PC-9 (cell line): ENCODE results near the gene TMUB2. TPM values are rescaled to one million over a fixed set of nuclear protein-coding genes. Genes with fewer than 3 reads are reported as not detected.

Source experiments
- BruUV-seq: library from RNA; stranded (reverse); fragments of 400-500 nt; replicated peaks from 2 replicates; lab custom pipeline; 2021; lab: Mats Ljungman, UMichigan
- CTCF ChIA-PET: fragments of 300-600 bp; sonication (Branson Sonifier 250); formaldehyde crosslinking; loops from one replicate; lab custom pipeline; 2022; ENCODE audit warnings: antibody characterized with exemption; lab: Charles Lee
- POLR2A ChIA-PET: fragments of 300-600 bp; sonication (Branson Sonifier 250); formaldehyde crosslinking; loops from one replicate; lab custom pipeline; 2022; ENCODE audit warnings: antibody characterized with exemption; ENCODE audit not compliant: unreplicated experiment; lab: Charles Lee
- DNase-seq, 2 experiments: peaks; one replicate each; pipeline versions ENCODE4 v3.0.0 to v3.0.0-alpha.2; 2015 to 2022; ENCODE audit warnings: mixed read lengths in 1 of 2
- H2AFZ ChIP-seq: fragments of 200-600 bp; sonication (generic); 2 replicates; pipeline ENCODE4 v1.8.1; 2017; ENCODE audit warnings: antibody characterized with exemption
- H3F3A ChIP-seq: fragments of 200-600 bp; sonication (generic); 2 replicates; pipeline ENCODE4 v1.8.1; 2017; ENCODE audit warnings: antibody characterized with exemption, mild to moderate bottlenecking, low read depth; ENCODE audit not compliant: insufficient read depth
- H3K27ac ChIP-seq: fragments of 200-600 bp; sonication (generic); 2 replicates; pipeline ENCODE4 v1.6.1; 2016; ENCODE audit warnings: mixed run types
- H3K27me3 ChIP-seq: fragments of 200-600 bp; sonication (generic); 2 replicates; pipeline ENCODE4 v1.6.1; 2016; ENCODE audit warnings: low read depth, mixed run types; ENCODE audit not compliant: insufficient read depth
- H3K36me3 ChIP-seq: fragments of 200-600 bp; sonication (generic); 2 replicates; pipeline ENCODE4 v1.6.1; 2016; ENCODE audit warnings: low read depth, mixed run types
- H3K4me1 ChIP-seq: fragments of 200-600 bp; sonication (generic); replicated peaks from 2 replicates; pipeline ENCODE4 v1.6.1; 2016; ENCODE audit warnings: mixed run types; ENCODE audit not compliant: insufficient read depth
- H3K4me2 ChIP-seq: fragments of 200-600 bp; sonication (generic); 2 replicates; pipeline ENCODE4 v1.6.1; 2017; ENCODE audit warnings: mixed run types
- H3K4me3 ChIP-seq: fragments of 200-600 bp; sonication (generic); 2 replicates; pipeline ENCODE4 v1.6.1; 2016; ENCODE audit warnings: mixed run types
- H3K79me2 ChIP-seq: fragments of 200-600 bp; sonication (generic); 2 replicates; pipeline ENCODE4 v1.6.1; 2017; ENCODE audit warnings: low read depth, mixed run types
- H3K9me2 ChIP-seq: fragments of 200-600 bp; sonication (generic); 2 replicates; pipeline ENCODE4 v1.8.1; 2017; ENCODE audit warnings: mild to moderate bottlenecking; ENCODE audit not compliant: insufficient read depth
- H3K9me3 ChIP-seq: fragments of 200-600 bp; sonication (generic); 2 replicates; pipeline ENCODE4 v1.8.1; 2016; ENCODE audit warnings: low read depth; ENCODE audit not compliant: insufficient read depth
- H4K20me1 ChIP-seq: fragments of 200-600 bp; sonication (generic); 2 replicates; pipeline ENCODE4 v1.8.1; 2017; ENCODE audit not compliant: insufficient read depth
- EZH2 ChIP-seq: fragments of 200-600 bp; sonication (generic); IDR thresholded peaks from 2 replicates; pipeline ENCODE4 v1.8.0; 2017; ENCODE audit warnings: antibody characterized with exemption, low read depth
- intact Hi-C: fragments of 100-400 bp; cut with micrococcal nuclease; formaldehyde crosslinking; loops from one replicate; pipeline ENCODE4 v1.10.0; 2022; ENCODE audit not compliant: unreplicated experiment
- total RNA-seq: library from RNA; stranded (reverse); gene quantifications from 2 replicates; pipeline ENCODE4 v1.2.3, GENCODE V29; 2021
- TF ChIP-seq, protein P1 (sequence below): fragments of 200-600 bp; sonication (generic); conservative IDR thresholded peaks from 2 replicates; pipeline ENCODE4 v1.6.1; 2017; ENCODE audit warnings: mixed run types, antibody characterized with exemption, mild to moderate bottlenecking, moderate library complexity

TMUB2 gene
- total RNA-seq, 1 experiment from 2014 or later = 45.5 TPM

DNA sequence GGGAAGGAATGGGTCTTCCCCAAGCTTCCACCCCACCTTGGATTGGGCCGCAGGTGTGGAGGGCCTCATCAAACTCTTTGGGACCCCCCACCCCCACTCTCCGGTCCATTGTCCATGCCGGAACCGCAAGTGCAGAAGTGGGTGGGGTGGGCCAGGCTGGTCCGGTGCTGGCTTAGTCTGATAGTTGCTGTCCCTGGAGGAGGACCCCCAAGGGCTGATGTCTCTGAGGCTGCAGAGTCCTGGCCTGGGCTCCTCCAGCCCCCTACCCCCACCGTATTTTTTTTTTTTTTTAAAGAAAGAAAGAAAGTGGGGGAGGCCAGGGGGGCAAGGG, 20.0 kb downstream of the TMUB2 start:
- Histone ChIP-seq H3K9me3 (no peaks in the 10 kb centered on the region), H4K20me1 (no peaks in the 10 kb centered on the region), H3K27me3 (no peaks in the 10 kb centered on the region), H3K79me2 (0 out of 2 replicates have a peak, but pooled peaks cover under 1% of the 10 kb centered on the region), H3F3A (peaks cover 64% of the 10 kb centered on the region), H2AFZ (no peak overlapping the region), H3K4me2 (no peak overlapping the region), H3K4me3 (no peak overlapping the region), H3K36me3 (peaks cover 19% of the 10 kb centered on the region; the same call in 1 of the 2 replicates), H3K4me1 (peaks cover 40% of the 10 kb centered on the region), H3K27ac (no peak overlapping the region), H3K9me2 (no peaks in the 10 kb centered on the region)
- ChIA-PET CTCF (interaction anchor here (0.5 kb wide), 1 partner anchor 60 kb away, joined by 3 read pairs; no protein-coding TSS in a partner anchor), POLR2A (no interaction called here)
- no TSS peak for BruUV-seq
- no peak for DNase-seq
- no peak for TF ChIP-seq EZH2
- TF ChIP-seq, protein P1, sequence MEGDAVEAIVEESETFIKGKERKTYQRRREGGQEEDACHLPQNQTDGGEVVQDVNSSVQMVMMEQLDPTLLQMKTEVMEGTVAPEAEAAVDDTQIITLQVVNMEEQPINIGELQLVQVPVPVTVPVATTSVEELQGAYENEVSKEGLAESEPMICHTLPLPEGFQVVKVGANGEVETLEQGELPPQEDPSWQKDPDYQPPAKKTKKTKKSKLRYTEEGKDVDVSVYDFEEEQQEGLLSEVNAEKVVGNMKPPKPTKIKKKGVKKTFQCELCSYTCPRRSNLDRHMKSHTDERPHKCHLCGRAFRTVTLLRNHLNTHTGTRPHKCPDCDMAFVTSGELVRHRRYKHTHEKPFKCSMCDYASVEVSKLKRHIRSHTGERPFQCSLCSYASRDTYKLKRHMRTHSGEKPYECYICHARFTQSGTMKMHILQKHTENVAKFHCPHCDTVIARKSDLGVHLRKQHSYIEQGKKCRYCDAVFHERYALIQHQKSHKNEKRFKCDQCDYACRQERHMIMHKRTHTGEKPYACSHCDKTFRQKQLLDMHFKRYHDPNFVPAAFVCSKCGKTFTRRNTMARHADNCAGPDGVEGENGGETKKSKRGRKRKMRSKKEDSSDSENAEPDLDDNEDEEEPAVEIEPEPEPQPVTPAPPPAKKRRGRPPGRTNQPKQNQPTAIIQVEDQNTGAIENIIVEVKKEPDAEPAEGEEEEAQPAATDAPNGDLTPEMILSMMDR = no peak
- intact Hi-C loops = no loop called here

DNA sequence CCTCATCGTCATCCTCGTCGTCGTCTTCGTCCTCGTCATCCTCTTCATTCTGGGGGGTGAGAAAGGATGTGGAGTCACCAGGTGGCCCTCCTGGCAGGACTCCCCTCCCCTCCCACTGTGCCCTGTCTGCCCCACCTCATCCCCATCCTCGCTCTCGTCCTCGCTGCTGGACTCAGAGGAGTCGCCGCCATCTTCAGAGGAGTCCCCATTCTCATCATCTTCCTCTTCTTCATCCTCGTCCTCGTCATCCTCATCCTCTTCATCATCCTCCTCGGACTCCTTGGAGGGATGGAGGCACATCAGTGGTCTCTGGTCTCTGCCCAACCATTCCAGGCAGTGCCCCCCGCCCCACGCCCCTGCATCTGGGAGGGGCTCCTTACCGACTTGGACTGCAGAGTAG, 20.5 kb downstream of the TMUB2 start:
- no peaks in the 10 kb centered on the region for H3K27me3 ChIP-seq
- no peaks in the 10 kb centered on the region for H3K79me2 ChIP-seq
- intact Hi-C loops = no loop called here
- peaks cover 40% of the 10 kb centered on the region for H3K4me1 ChIP-seq
- H3F3A ChIP-seq = peaks cover 58% of the 10 kb centered on the region
- TF ChIP-seq, protein P1 = no peak
- no peak for TF ChIP-seq EZH2
- no peak for DNase-seq
- POLR2A ChIA-PET = no interaction called here
- no peak overlapping the region for H3K4me3 ChIP-seq
- H4K20me1 ChIP-seq = no peaks in the 10 kb centered on the region
- CTCF ChIA-PET = no interaction called here
- H3K9me3 ChIP-seq = no peaks in the 10 kb centered on the region
- H3K27ac ChIP-seq = no peak overlapping the region
- TSS peak; percentile 35 for BruUV-seq
- no peaks in the 10 kb centered on the region for H3K9me2 ChIP-seq
- H3K4me2 ChIP-seq = no peak overlapping the region
- no peak overlapping the region for H2AFZ ChIP-seq
- peaks cover 19% of the 10 kb centered on the region; the same call in 1 of the 2 replicates for H3K36me3 ChIP-seq

DNA sequence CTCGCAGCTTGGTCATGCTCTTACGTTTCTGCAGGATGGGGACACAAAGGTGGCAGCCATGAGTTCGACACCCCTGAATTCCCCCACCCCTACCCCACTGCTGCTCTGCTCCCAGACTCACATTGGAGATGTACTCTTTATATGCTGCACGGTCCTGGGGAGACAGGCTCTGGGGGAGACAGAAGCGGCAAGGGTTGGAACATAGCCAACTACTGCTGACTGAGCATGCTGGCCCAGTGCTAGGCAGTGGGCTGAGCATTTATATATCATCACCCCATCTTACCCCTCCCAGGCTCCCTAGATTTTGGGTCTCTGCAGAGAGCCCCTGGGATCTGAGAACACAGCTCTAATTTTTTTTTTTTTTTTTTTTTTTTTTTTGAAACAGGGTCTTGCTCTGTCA, 21.0 kb downstream of the TMUB2 start:
- H2AFZ ChIP-seq = no peak overlapping the region
- peaks cover 19% of the 10 kb centered on the region; the same call in 1 of the 2 replicates for H3K36me3 ChIP-seq
- H3K79me2 ChIP-seq = no peaks in the 10 kb centered on the region
- H3K4me1 ChIP-seq = peaks cover 40% of the 10 kb centered on the region
- intact Hi-C loops = no loop called here
- no TSS peak for BruUV-seq
- H3F3A ChIP-seq = peaks cover 57% of the 10 kb centered on the region
- peak overlapping the region; percentile 76 for H3K27ac ChIP-seq
- no peaks in the 10 kb centered on the region for H4K20me1 ChIP-seq
- no peak for DNase-seq
- CTCF ChIA-PET = no interaction called here
- H3K27me3 ChIP-seq = no peaks in the 10 kb centered on the region
- TF ChIP-seq, protein P1 = no peak
- no peak for TF ChIP-seq EZH2
- H3K4me2 ChIP-seq = no peak overlapping the region
- no peaks in the 10 kb centered on the region for H3K9me3 ChIP-seq
- POLR2A ChIA-PET = interaction anchor here (0.6 kb wide), 1 partner anchor 12 kb away, joined by 7 read pairs; no protein-coding TSS in a partner anchor
- H3K4me3 ChIP-seq = no peak overlapping the region
- no peaks in the 10 kb centered on the region for H3K9me2 ChIP-seq
